Prostate gland (tissue), 2 donors: ENCODE results near the gene PPP1R12B. TPM values are rescaled to one million over a fixed set of nuclear protein-coding genes. Genes with fewer than 3 reads are reported as not detected.

Source experiments
- DNase-seq: peaks from one replicate; pipeline ENCODE4 v3.0.0-alpha.2; 2019; ENCODE audit warnings: low spot score
- H3K27ac ChIP-seq, 2 donors: fragments of 200-600 bp; sonication (generic); 2 replicates each; pipeline ENCODE4 v1.5.1; 2017 to 2019
- H3K27me3 ChIP-seq: fragments of 200-600 bp; sonication (generic); replicated peaks from 2 replicates; pipeline ENCODE4 v1.5.1; 2019; ENCODE audit not compliant: insufficient read depth
- H3K36me3 ChIP-seq, 2 donors: fragments of 200-600 bp; sonication (generic); 1 replicate in 1 of 2; 2 replicates in 1 of 2; pipeline versions ENCODE4 v1.5.1 to v1.8.1; 2017 to 2019
- H3K4me1 ChIP-seq: fragments of 200-600 bp; sonication (generic); replicated peaks from 2 replicates; pipeline ENCODE4 v1.5.1; 2019
- H3K4me3 ChIP-seq, 2 donors: fragments of 200-600 bp; sonication (generic); 2 replicates each; pipeline ENCODE4 v1.5.1; 2017 to 2019
- H3K9me3 ChIP-seq: fragments of 200-600 bp; sonication (generic); 2 replicates; pipeline ENCODE4 v1.5.1; 2017
- POLR2A ChIP-seq: fragments of 450-650 bp; IDR thresholded peaks from one replicate; pipeline ENCODE4 v1.6.1; 2016; ENCODE audit warnings: antibody characterized with exemption, mild to moderate bottlenecking
- POLR2AphosphoS5 ChIP-seq: sonication (generic); formaldehyde crosslinking; IDR thresholded peaks from one replicate; pipeline ENCODE4 v1.6.1; 2017; ENCODE audit warnings: antibody characterized with exemption
- WGBS: methylation state at CpG from one replicate; pipeline ENCODE4 v1.1.5; 2018; 5-methylcytosine and 5-hydroxymethylcytosine counted together
- intact Hi-C: fragments of 100-400 bp; cut with DNase I; formaldehyde crosslinking; loops from one replicate; pipeline ENCODE4 v1.14.2; 2022
- total RNA-seq, 2 donors: library from RNA; depleted of rRNA; stranded (reverse); fragments of >200 nt; gene quantifications; one replicate each; pipeline ENCODE4 v1.1.0, GENCODE V29; 2016
- TF ChIP-seq, protein P1 (sequence below), 4 experiments: fragments of 200-600 bp in 2 of 4; fragments of 450-650 bp in 2 of 4; sonication (generic) in 2 of 4; IDR thresholded peaks; 1 replicate in 3 of 4; 2 replicates in 1 of 4; pipeline ENCODE4 v1.5.1; 2016 to 2019; ENCODE audit warnings: antibody characterized with exemption in 4 of 4, mild to moderate bottlenecking in 2 of 4, moderate library complexity in 2 of 4

PPP1R12B gene
- total RNA-seq, 2 donors from 2014 or later: 116 to 179 TPM

DNA sequence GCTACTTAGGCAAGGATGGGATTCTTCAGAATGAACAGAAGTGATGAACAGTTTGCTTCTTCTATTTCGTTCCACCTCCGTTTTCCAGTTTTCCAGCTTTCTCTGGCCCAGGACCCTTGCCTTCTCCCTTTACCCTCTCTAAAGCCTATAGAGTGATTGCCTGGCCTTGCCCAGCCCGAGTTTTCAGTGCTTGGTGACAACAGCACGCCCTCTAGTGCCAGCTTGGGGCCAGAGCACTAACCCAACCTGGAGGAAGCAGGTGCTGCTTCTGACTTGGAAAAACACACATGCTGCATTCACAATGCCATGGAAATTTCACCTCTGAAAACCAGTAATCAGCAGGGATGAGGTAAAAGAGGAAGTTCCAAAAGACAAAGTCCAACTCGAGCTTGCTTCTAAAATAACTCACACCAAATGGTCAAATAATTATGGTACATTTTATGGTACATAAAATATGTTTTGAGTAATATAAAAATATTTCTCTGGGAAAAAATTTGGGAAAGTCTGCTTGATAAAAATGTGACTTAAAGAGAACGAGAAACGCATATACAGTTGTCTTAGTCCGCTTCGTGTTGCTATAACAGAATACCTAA lies 32.8 kb upstream of the PPP1R12B start:
- WGBS: 30% methylated on average over 9 of the region's 9 CpGs
- Histone ChIP-seq H3K4me3 (no peak overlapping the region), H3K36me3 (no peaks in the 10 kb centered on the region), H3K4me1 (no peaks in the 10 kb centered on the region), H3K27me3 (no peaks in the 10 kb centered on the region), H3K9me3 (no peaks in the 10 kb centered on the region), H3K27ac (no peak overlapping the region)
- DNase-seq: peak; percentile 81
- intact Hi-C loops: no loop called here
- TF ChIP-seq POLR2AphosphoS5: no peak
- TF ChIP-seq, protein P1, sequence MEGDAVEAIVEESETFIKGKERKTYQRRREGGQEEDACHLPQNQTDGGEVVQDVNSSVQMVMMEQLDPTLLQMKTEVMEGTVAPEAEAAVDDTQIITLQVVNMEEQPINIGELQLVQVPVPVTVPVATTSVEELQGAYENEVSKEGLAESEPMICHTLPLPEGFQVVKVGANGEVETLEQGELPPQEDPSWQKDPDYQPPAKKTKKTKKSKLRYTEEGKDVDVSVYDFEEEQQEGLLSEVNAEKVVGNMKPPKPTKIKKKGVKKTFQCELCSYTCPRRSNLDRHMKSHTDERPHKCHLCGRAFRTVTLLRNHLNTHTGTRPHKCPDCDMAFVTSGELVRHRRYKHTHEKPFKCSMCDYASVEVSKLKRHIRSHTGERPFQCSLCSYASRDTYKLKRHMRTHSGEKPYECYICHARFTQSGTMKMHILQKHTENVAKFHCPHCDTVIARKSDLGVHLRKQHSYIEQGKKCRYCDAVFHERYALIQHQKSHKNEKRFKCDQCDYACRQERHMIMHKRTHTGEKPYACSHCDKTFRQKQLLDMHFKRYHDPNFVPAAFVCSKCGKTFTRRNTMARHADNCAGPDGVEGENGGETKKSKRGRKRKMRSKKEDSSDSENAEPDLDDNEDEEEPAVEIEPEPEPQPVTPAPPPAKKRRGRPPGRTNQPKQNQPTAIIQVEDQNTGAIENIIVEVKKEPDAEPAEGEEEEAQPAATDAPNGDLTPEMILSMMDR (IDR thresholded peaks at IDR 0.05): peak; percentile 67 to 95 (median 88)
- TF ChIP-seq POLR2A: no peak

DNA sequence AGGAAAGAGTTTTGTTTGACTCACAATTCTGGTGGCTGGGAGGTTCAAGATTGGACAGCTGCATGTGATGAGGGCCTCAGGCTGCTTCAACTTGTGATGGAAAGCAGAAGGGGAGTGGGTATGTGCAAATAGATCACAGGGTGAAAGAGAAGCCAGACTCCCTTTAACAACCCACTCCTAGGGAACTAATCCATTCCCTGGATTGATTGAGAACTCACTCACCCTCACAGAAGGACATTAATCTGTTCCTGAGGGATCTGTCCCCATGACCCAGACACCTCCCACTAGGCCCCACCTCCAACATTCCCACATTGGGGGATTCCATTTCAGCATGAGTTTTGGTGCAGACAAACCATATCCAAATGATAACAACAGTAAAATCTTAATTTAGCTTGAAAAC lies 32.3 kb upstream of the PPP1R12B start:
- Histone ChIP-seq H3K4me3 (no peak overlapping the region), H3K27ac (no peak overlapping the region), H3K36me3 (no peaks in the 10 kb centered on the region), H3K4me1 (no peaks in the 10 kb centered on the region), H3K27me3 (no peaks in the 10 kb centered on the region), H3K9me3 (no peaks in the 10 kb centered on the region)
- intact Hi-C loops: no loop called here
- DNase-seq: no peak
- TF ChIP-seq POLR2AphosphoS5: no peak
- TF ChIP-seq POLR2A: no peak
- TF ChIP-seq, protein P1 (IDR thresholded peaks at IDR 0.05): no peak

DNA sequence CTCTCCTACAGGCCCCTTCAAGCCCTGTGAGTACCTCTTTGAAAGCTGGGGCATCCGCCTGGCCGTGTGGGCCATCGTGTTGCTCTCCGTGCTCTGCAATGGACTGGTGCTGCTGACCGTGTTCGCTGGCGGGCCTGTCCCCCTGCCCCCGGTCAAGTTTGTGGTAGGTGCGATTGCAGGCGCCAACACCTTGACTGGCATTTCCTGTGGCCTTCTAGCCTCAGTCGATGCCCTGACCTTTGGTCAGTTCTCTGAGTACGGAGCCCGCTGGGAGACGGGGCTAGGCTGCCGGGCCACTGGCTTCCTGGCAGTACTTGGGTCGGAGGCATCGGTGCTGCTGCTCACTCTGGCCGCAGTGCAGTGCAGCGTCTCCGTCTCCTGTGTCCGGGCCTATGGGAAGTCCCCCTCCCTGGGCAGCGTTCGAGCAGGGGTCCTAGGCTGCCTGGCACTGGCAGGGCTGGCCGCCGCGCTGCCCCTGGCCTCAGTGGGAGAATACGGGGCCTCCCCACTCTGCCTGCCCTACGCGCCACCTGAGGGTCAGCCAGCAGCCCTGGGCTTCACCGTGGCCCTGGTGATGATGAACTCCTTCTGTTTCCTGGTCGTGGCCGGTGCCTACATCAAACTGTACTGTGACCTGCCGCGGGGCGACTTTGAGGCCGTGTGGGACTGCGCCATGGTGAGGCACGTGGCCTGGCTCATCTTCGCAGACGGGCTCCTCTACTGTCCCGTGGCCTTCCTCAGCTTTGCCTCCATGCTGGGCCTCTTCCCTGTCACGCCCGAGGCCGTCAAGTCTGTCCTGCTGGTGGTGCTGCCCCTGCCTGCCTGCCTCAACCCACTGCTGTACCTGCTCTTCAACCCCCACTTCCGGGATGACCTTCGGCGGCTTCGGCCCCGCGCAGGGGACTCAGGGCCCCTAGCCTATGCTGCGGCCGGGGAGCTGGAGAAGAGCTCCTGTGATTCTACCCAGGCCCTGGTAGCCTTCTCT lies 30.3 kb upstream of the PPP1R12B start:
- Histone ChIP-seq H3K27me3 (no peaks in the 10 kb centered on the region), H3K4me3 (no peak overlapping the region), H3K9me3 (no peaks in the 10 kb centered on the region), H3K4me1 (no peaks in the 10 kb centered on the region), H3K36me3 (no peaks in the 10 kb centered on the region), H3K27ac (no peak overlapping the region)
- intact Hi-C loops: no loop called here
- WGBS: 90% methylated on average over 52 of the region's 52 CpGs
- TF ChIP-seq, protein P1 (IDR thresholded peaks at IDR 0.05): no peak
- no peak for TF ChIP-seq POLR2AphosphoS5
- no peak for TF ChIP-seq POLR2A
- DNase-seq: no peak

DNA sequence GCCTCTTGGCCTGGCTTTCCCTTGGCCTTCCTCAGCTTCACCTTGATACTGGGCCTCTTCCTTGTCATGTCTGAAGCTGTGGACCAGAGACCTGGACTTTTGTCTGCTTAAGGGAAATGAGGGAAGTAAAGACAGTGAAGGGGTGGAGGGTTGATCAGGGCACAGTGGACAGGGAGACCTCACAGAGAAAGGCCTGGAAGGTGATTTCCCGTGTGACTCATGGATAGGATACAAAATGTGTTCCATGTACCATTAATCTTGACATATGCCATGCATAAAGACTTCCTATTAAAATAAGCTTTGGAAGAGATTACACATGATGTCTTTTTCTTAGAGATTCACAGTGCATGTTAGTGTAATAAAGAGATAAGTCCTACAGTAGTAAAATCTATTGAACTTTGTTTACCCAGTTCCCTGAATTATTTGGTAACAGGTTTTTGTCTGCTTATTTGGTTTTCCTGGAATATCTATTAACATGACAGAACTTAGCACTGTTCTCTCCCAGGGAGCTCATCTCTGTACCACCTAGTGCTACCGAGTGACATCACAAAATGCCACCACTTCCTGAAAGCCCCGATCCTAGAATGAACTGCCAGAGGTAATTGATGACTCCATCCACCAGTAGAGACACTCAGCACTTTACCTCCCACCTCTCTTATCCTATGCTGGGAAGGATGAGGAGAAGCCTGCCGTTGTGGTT lies 29.0 kb upstream of the PPP1R12B start:
- intact Hi-C loops: no loop called here
- Histone ChIP-seq H3K27ac (no peak overlapping the region), H3K4me1 (no peaks in the 10 kb centered on the region), H3K36me3 (no peaks in the 10 kb centered on the region), H3K9me3 (no peaks in the 10 kb centered on the region), H3K27me3 (no peaks in the 10 kb centered on the region), H3K4me3 (no peak overlapping the region)
- WGBS: 71% methylated on average over 4 of the region's 4 CpGs
- no peak for DNase-seq
- TF ChIP-seq, protein P1 (IDR thresholded peaks at IDR 0.05): no peak
- TF ChIP-seq POLR2A (no peak), POLR2AphosphoS5 (no peak)
